ENCODE measurements around the gene VPS13C.

VPS13C gene

GRCh38 chr15:62066663-62067447 is 6.6 kb upstream of the VPS13C start, which contains the start of gene C2CD4A:
Gene C2CD4A, plus strand, starts transcription at chr15:62066977. Its CDS starts 637 bp downstream, at chr15:62067614.
- peak within 1 kb of the TSS; percentile 32 for H3K4me3 ChIP-seq (ENCODE audit: low read depth, low read length)

GRCh38 chr15:62063825-62064635 is 3.8 kb upstream of the VPS13C start:
- no peak for TF ChIP-seq CTCF (IDR thresholded peaks at IDR 0.05; ENCODE audit: low read depth, low read length)

More at GRCh38 chr15:62066663-62067447, 6.6 kb upstream of the VPS13C start, which contains the start of gene C2CD4A:
- TF ChIP-seq CTCF (IDR thresholded peaks at IDR 0.05; ENCODE audit: low read depth, low read length): no peak

GRCh38 chr15:62060896-62061280 is 641 bp upstream of the VPS13C start:
- no peak for TF ChIP-seq CTCF (IDR thresholded peaks at IDR 0.05; ENCODE audit: low read depth, low read length)
- H3K4me3 ChIP-seq (ENCODE audit: low read depth, low read length): peak overlapping the region; percentile 88

More at GRCh38 chr15:62063825-62064635, 3.8 kb upstream of the VPS13C start:
- H3K4me3 ChIP-seq (ENCODE audit: low read depth, low read length): no peak overlapping the region

GRCh38 chr15:62059816-62060112 is 483 bp downstream of the VPS13C start:
- TF ChIP-seq CTCF (IDR thresholded peaks at IDR 0.05; ENCODE audit: low read depth, low read length): no peak
- H3K4me3 ChIP-seq (ENCODE audit: low read depth, low read length): peak overlapping the region; percentile 88

- TF ChIP-seq CTCF (IDR thresholded peaks at IDR 0.05; ENCODE audit: low read depth, low read length): peak; percentile 10; the same call in 1 of the 2 replicates
- H3K4me3 ChIP-seq (ENCODE audit: low read depth, low read length): peak overlapping the region; percentile 88
These were observed 985 bp downstream of the VPS13C start for GRCh38 chr15:62059108-62059815.

- TF ChIP-seq CTCF (IDR thresholded peaks at IDR 0.05; ENCODE audit: low read depth, low read length): no peak
- H3K4me3 ChIP-seq (ENCODE audit: low read depth, low read length): no peak overlapping the region; the same call in 1 of the 2 replicates
These were observed 1.8 kb downstream of the VPS13C start for GRCh38 chr15:62058327-62059028.

Data from WI38 (cell line).